Stimulated activated CD8-positive, alpha-beta memory T cell treated with anti-CD3 and anti-CD28 coated beads, Interleukin-12 subunit alpha, Interleukin-12 subunit beta, amount 100 ng/mL, for 24 hours (primary cell): ENCODE data around the gene TECRL.

Source experiments
- DNase-seq: peaks from one replicate; pipeline ENCODE4 v3.0.0-alpha.2; 2020; ENCODE audit errors: extremely low read depth

The TECRL gene

GRCh38 chr4:64409300-64409699 lies at the start of gene TECRL:
Gene TECRL, minus strand, starts transcription at chr4:64409450. Its CDS starts 99 bp downstream, at chr4:64409351.
- no peak for DNase-seq

GRCh38 chr4:64432674-64433073 lies 23.4 kb upstream of the TECRL start:
- DNase-seq: no peak

- DNase-seq: no peak
These were observed 21.7 kb upstream of the TECRL start for GRCh38 chr4:64430933-64431332.

- no peak for DNase-seq
These were observed 8.7 kb upstream of the TECRL start for GRCh38 chr4:64417974-64418373.

- DNase-seq: no peak
These were observed 2.2 kb downstream of the TECRL start for GRCh38 chr4:64407000-64407399.

- DNase-seq: no peak
These were observed 3.5 kb downstream of the TECRL start for GRCh38 chr4:64405761-64406160.

GRCh38 chr4:64402684-64403083 lies 6.6 kb downstream of the TECRL start:
- DNase-seq: no peak

GRCh38 chr4:64399313-64400109 lies 9.7 kb downstream of the TECRL start:
- DNase-seq: no peak

- DNase-seq: no peak
These were observed 14.8 kb downstream of the TECRL start for GRCh38 chr4:64394469-64394868.

- DNase-seq: no peak
These were observed 21.0 kb downstream of the TECRL start for GRCh38 chr4:64388252-64388651.

- DNase-seq: no peak
These were observed 24.0 kb downstream of the TECRL start for GRCh38 chr4:64385220-64385619.

GRCh38 chr4:64384237-64385203 lies 24.7 kb downstream of the TECRL start:
- DNase-seq: no peak

- no peak for DNase-seq
These were observed 40.5 kb downstream of the TECRL start for GRCh38 chr4:64368741-64369140.

GRCh38 chr4:64361399-64361740 lies 47.9 kb downstream of the TECRL start:
- no peak for DNase-seq

- DNase-seq: no peak
These were observed 48.4 kb downstream of the TECRL start for GRCh38 chr4:64360664-64361398.

- no peak for DNase-seq
These were observed 49.8 kb downstream of the TECRL start for GRCh38 chr4:64359489-64359888.

GRCh38 chr4:64353904-64354303 lies 55.3 kb downstream of the TECRL start:
- no peak for DNase-seq

- no peak for DNase-seq
These were observed 67.5 kb downstream of the TECRL start for GRCh38 chr4:64341711-64342110.

- no peak for DNase-seq
These were observed 68.8 kb downstream of the TECRL start for GRCh38 chr4:64340218-64341110.

GRCh38 chr4:64334964-64335363 lies 74.3 kb downstream of the TECRL start:
- DNase-seq: no peak

GRCh38 chr4:64330143-64330542 lies 79.1 kb downstream of the TECRL start:
- DNase-seq: no peak
